Natural killer cell treated with Interleukin-12 subunit alpha and Interleukin-12 subunit beta and Interleukin-15 and Interleukin-18, amount 100 ng/mL, for 72 hours (primary cell): ENCODE data around the gene HNF4A. TPM values are rescaled to one million over a fixed set of nuclear protein-coding genes. Genes with fewer than 3 reads are reported as not detected.
A peak's percentile ranks its signal among the peaks of the same experiment; 100 is the strongest.

Source experiments
- ATAC-seq, 2 donors: fragments of 150-1000 bp; cut with Tn5 transposase in 1 of 2; sonication (Bioruptor Pico), chemical (Tn5 transposase) in 1 of 2; 2 replicates each; pipeline ENCODE4 v1.10.0; 2021
- DNase-seq: peaks from one replicate; pipeline ENCODE4 v3.0.0; 2022; ENCODE audit warnings: low spot score
- H3K27ac Mint-ChIP-seq, 2 donors: 1 replicate in 1 of 2; 2 replicates in 1 of 2; pipeline ENCODE4 v1.8.0; 2022; ENCODE audit warnings: mixed read lengths in 2 of 2, mild to moderate bottlenecking in 1 of 2, moderate library complexity in 1 of 2
- H3K27me3 Mint-ChIP-seq, 2 donors: 1 replicate in 1 of 2; 2 replicates in 1 of 2; pipeline ENCODE4 v1.8.0; 2022; ENCODE audit warnings: mixed read lengths in 2 of 2
- H3K36me3 Mint-ChIP-seq: one replicate; pipeline ENCODE4 v1.8.0; 2022; ENCODE audit warnings: mixed read lengths
- H3K4me1 Mint-ChIP-seq, 2 donors: 1 replicate in 1 of 2; 2 replicates in 1 of 2; pipeline ENCODE4 v1.8.0; 2022; ENCODE audit warnings: low read depth in 2 of 2, mixed read lengths in 2 of 2, mild to moderate bottlenecking in 1 of 2
- H3K4me3 Mint-ChIP-seq: one replicate; pipeline ENCODE4 v1.8.0; 2022; ENCODE audit warnings: mixed read lengths
- H3K9me3 Mint-ChIP-seq: 2 replicates; pipeline ENCODE4 v1.8.0; 2022; ENCODE audit warnings: mixed read lengths
- total RNA-seq, 2 donors: library from RNA; stranded (reverse); gene quantifications; one replicate each; pipeline ENCODE4 v1.2.3, GENCODE V29; 2022

HNF4A gene
- total RNA-seq, 2 donors from 2014 or later: not detected

DNA sequence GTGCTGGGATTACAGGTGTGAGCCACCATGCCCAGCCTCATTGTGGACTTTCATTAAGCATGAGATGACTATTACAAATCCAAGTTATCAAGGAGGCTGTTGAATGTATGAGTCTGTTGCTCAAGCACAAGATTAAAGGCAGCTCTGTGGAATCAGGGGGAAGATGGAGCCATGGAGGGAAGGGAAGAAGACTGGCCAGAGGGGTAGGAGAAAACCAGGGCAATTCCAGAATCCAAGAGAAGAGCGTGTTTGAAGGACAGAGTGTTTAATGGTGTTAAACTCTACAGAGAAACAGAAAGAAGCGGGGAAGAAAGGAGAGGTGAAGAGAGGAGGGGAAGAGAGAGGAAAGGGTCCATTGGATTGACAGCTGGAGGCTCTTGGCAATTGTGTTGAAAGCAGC lies 70.4 kb downstream of the HNF4A start:
- ATAC-seq: no peak
- no peak overlapping the region for H3K27ac Mint-ChIP-seq
- no peak for DNase-seq
- H3K9me3 Mint-ChIP-seq: no peaks in the 10 kb centered on the region
- no peaks in the 10 kb centered on the region for H3K36me3 Mint-ChIP-seq
- no peak overlapping the region for H3K4me3 Mint-ChIP-seq
- no peaks in the 10 kb centered on the region for H3K4me1 Mint-ChIP-seq
- peaks cover 5 to 8% of the 10 kb centered on the region in 2 donors for H3K27me3 Mint-ChIP-seq

DNA sequence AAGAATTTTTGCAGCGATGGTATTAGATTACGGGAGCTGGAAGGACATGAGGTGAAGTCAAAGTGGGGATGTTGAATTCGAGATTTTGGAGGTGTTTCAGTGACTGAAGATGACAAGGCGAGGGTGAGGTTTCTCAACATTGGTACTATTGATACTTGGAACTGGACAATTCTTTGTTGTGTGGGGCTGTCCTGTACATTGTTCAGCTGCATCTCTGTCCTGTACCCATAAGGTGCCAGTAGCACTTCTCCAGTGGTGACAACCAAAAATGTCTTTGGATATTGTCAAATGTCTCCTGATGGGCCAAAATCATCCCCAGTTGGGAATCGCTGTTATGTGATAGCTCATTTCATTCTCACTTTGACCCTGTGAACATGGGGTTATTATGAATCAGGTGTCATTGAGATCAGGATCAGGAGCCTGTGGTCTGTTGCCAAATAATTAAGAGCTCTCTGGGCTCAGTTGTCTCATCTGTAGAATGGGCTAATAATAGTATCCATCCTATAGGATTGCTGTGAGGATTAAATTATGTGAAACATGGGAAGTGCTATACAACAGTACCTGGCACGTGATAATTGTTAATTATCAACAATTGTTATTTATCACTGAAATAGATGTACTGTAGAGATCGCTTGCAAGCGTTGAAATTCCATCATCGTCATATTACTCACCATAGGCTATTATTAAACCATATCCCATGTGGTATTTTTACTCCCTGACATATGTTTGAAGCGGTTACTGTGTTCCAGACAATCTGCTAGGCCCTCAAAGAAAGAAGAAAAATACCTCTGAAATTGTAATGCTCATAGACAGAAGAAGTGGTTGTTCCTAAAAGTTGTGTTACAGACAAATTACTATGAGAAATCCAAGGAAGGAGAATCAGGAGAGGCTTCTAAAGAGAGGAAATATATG lies 71.6 kb downstream of the HNF4A start:
- H3K4me3 Mint-ChIP-seq: no peak overlapping the region
- DNase-seq (peak; percentile 2), ATAC-seq (no peak)
- peaks cover 0 to 4% of the 10 kb centered on the region in 2 donors for H3K27me3 Mint-ChIP-seq
- no peaks in the 10 kb centered on the region for H3K4me1 Mint-ChIP-seq
- H3K36me3 Mint-ChIP-seq: no peaks in the 10 kb centered on the region
- H3K27ac Mint-ChIP-seq: no peak overlapping the region
- no peaks in the 10 kb centered on the region for H3K9me3 Mint-ChIP-seq

GRCh38 chr20:44427804-44428173 lies 72.3 kb downstream of the HNF4A start:
- H3K27me3 Mint-ChIP-seq: peaks cover 2 to 5% of the 10 kb centered on the region in 2 donors
- H3K27ac Mint-ChIP-seq: no peak overlapping the region
- ATAC-seq: no peak
- no peaks in the 10 kb centered on the region for H3K36me3 Mint-ChIP-seq
- peak; percentile 12 for DNase-seq
- H3K9me3 Mint-ChIP-seq: no peaks in the 10 kb centered on the region
- no peaks in the 10 kb centered on the region for H3K4me1 Mint-ChIP-seq
- no peak overlapping the region for H3K4me3 Mint-ChIP-seq

GRCh38 chr20:44428174-44429016 lies 72.9 kb downstream of the HNF4A start:
- no peak overlapping the region for H3K4me3 Mint-ChIP-seq
- ATAC-seq (no peak), DNase-seq (peak; percentile 8)
- no peaks in the 10 kb centered on the region for H3K9me3 Mint-ChIP-seq
- H3K36me3 Mint-ChIP-seq: no peaks in the 10 kb centered on the region
- no peaks in the 10 kb centered on the region for H3K4me1 Mint-ChIP-seq
- no peak overlapping the region for H3K27ac Mint-ChIP-seq
- peaks cover 7 to 8% of the 10 kb centered on the region in 2 donors for H3K27me3 Mint-ChIP-seq

DNA sequence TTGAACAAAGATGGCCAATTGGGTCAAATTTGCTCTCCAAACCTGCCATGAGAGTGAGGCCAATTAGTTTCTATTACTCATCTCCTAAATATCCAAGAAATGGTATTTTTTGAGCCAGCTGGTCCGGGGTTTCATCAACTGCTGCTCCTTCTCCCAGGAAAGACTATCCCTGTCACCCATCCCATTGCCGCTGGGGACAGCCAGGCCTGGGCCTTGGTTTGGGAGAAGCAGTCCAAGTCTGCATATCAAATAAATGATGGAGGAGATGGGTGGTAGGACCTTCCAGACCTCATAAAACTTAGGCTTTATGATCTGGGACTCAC lies 73.5 kb downstream of the HNF4A start:
- H3K9me3 Mint-ChIP-seq: no peaks in the 10 kb centered on the region
- H3K4me3 Mint-ChIP-seq: no peak overlapping the region
- ATAC-seq (no peak), DNase-seq (peak; percentile 32)
- no peak overlapping the region for H3K27ac Mint-ChIP-seq
- peaks cover 6 to 7% of the 10 kb centered on the region in 2 donors for H3K27me3 Mint-ChIP-seq
- H3K4me1 Mint-ChIP-seq: no peaks in the 10 kb centered on the region
- H3K36me3 Mint-ChIP-seq: no peaks in the 10 kb centered on the region

GRCh38 chr20:44429419-44430269 lies 74.1 kb downstream of the HNF4A start:
- H3K4me3 Mint-ChIP-seq: no peak overlapping the region
- H3K36me3 Mint-ChIP-seq: no peaks in the 10 kb centered on the region
- peak; percentile 35 for DNase-seq
- no peaks in the 10 kb centered on the region for H3K9me3 Mint-ChIP-seq
- ATAC-seq: no peak
- H3K27me3 Mint-ChIP-seq: peaks cover 6 to 7% of the 10 kb centered on the region in 2 donors
- H3K27ac Mint-ChIP-seq: no peak overlapping the region
- H3K4me1 Mint-ChIP-seq: no peaks in the 10 kb centered on the region

DNA sequence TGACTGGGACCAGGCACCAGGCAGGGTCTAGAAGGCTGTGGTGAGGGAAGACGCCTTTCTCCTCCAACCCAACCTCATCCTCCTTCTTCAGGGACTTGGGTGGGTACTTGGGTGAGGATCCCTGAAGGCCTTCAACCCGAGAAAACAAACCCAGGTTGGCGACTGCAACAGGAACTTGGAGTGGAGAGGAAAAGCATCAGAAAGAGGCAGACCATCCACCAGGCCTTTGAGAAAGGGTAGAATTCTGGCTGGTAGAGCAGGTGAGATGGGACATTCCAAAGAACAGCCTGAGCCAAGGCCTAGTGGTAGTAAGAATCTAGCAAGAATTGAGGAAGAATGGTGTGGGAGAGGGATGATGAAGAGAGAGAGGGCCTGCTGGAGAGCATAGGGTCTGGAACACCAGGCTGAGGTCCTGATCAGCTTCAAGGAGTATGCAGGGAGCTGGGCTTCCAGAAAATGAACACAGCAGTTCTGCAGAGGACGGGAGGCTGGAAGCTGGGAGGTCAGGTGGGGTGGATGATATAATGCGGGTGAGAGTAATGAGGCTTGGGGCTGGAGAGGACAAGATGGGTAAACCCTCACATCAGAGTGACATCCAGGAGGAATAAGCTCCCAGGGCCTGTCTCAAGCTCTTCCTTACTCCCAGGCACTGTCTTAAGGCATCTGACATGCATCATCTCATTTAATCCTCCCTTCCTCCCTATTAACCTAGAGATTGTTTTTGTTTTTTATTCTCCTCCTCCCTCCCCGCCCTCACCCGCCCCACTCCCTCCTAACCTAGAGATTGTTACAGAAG lies 75.0 kb downstream of the HNF4A start:
- peaks cover 6 to 7% of the 10 kb centered on the region in 2 donors for H3K27me3 Mint-ChIP-seq
- H3K36me3 Mint-ChIP-seq: no peaks in the 10 kb centered on the region
- no peak overlapping the region for H3K4me3 Mint-ChIP-seq
- DNase-seq (no peak), ATAC-seq (peak in 1 of 2 donors; percentile 29)
- no peak overlapping the region for H3K27ac Mint-ChIP-seq
- no peaks in the 10 kb centered on the region for H3K4me1 Mint-ChIP-seq
- no peaks in the 10 kb centered on the region for H3K9me3 Mint-ChIP-seq

- Mint-ChIP-seq H3K9me3 (no peaks in the 10 kb centered on the region), H3K4me1 (no peaks in the 10 kb centered on the region), H3K4me3 (no peak overlapping the region), H3K36me3 (no peaks in the 10 kb centered on the region), H3K27ac (no peak overlapping the region), H3K27me3 (peaks cover 6 to 7% of the 10 kb centered on the region in 2 donors)
- no peak for DNase-seq
- ATAC-seq: no peak
Measured at GRCh38 chr20:44431118-44431501, 75.6 kb downstream of the HNF4A start.

DNA sequence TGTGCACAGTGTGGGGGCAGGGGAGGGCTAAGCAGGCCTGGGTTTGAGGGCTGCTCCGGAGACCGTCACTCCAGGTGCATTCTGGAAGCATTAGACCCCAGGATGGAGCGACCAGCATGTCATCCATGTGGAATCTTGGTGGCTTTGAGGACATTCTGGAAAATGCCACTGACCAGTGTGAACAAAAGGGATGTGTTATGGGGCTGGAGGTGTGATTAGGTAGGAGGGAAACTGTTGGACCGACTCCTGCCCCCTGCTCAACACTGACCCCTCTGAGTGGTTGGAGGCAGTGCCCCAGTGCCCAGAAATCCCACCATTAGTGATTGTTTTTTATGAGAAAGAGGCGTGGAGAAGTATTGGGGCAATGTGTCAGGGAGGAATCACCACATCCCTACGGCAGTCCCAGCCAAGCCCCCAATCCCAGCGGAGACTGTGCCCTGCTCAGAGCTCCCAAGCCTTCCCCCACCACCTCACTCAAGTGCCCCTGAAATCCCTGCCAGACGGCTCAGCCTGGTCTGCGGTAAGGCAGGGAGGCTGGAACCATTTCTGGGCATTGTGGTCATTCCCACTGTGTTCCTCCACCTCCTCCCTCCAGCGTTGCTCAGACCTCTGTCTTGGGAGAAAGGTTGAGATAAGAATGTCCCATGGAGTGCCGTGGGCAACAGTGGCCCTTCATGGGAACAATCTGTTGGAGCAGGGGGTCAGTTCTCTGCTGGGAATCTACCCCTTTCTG lies 76.2 kb downstream of the HNF4A start:
- no peak for DNase-seq
- Mint-ChIP-seq H3K36me3 (no peaks in the 10 kb centered on the region), H3K27me3 (peaks cover 5 to 7% of the 10 kb centered on the region in 2 donors), H3K27ac (no peak overlapping the region), H3K4me3 (no peak overlapping the region), H3K9me3 (no peaks in the 10 kb centered on the region), H3K4me1 (no peaks in the 10 kb centered on the region)
- ATAC-seq: no peak

GRCh38 chr20:44432618-44433577 lies 77.4 kb downstream of the HNF4A start:
- ATAC-seq: no peak
- Mint-ChIP-seq H3K9me3 (no peaks in the 10 kb centered on the region), H3K27me3 (peaks cover 4 to 7% of the 10 kb centered on the region in 2 donors)

DNA sequence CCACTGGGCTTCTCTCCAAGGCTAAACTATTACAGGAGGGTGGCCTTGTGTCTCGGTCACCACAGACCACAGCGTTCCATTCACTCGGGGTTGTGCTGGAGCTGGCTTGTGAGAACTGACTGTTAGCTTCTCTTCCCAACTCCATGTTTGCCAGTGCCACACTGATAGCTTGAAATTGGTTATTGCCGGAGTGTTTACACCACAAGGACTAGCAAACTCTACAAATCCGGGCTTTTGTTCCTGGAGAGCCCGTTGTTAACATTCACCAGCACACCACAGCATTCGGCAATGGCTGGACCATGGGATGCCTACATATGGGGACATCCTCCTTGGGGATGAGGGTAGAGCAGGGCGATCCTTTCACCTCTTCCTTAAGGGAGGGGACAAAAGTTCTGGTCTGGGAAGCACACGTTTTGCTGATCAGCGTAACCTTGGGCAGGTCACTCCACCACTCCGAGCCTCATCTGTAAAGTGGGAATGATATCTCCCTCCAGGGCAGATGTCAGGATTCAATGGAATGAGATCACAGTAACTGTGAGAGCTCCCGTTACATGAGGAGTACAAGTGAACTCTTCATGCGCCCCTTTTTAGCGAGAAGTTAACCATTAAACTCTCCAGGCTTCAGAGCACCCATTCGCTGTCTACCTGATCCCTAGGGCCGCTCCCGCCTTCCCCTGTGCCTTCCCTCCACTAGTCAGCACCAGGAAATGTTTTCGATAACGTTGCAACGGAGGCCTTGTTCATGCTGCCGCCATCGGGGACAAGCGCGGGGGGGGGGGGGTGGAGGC lies 78.4 kb downstream of the HNF4A start:
- ATAC-seq: no peak
- Mint-ChIP-seq H3K9me3 (no peaks in the 10 kb centered on the region), H3K4me3 (no peak overlapping the region), H3K27me3 (peaks cover 4 to 7% of the 10 kb centered on the region in 2 donors), H3K36me3 (no peaks in the 10 kb centered on the region), H3K27ac (no peak overlapping the region), H3K4me1 (no peaks in the 10 kb centered on the region)
- no peak for DNase-seq

More at GRCh38 chr20:44432618-44433577, 77.4 kb downstream of the HNF4A start:
- no peak overlapping the region for H3K4me3 Mint-ChIP-seq
- no peak overlapping the region for H3K27ac Mint-ChIP-seq
- no peak for DNase-seq
- no peaks in the 10 kb centered on the region for H3K4me1 Mint-ChIP-seq
- H3K36me3 Mint-ChIP-seq: no peaks in the 10 kb centered on the region
